Measurements from ENCODE around the gene RFK.

Gene RFK

GRCh38 chr9:76352026-76352620 is 42.1 kb downstream of the RFK start:
- no peak for DNase-seq (ENCODE audit: insufficient read length, low spot score)
- no peak for FAIRE-seq
- TF ChIP-seq POLR2A (IDR thresholded peaks at IDR 0.05; ENCODE audit: low read depth, low read length): no peak

- no peak for DNase-seq (ENCODE audit: insufficient read length, low spot score)
- no peak for TF ChIP-seq POLR2A (IDR thresholded peaks at IDR 0.05; ENCODE audit: low read depth, low read length)
- FAIRE-seq: no peak
Observed at GRCh38 chr9:76351006-76351405, 43.2 kb downstream of the RFK start.

- no peak for TF ChIP-seq POLR2A (IDR thresholded peaks at IDR 0.05; ENCODE audit: low read depth, low read length)
- DNase-seq (ENCODE audit: insufficient read length, low spot score) (no peak), FAIRE-seq (no peak)
Observed at GRCh38 chr9:76349865-76350264, 44.4 kb downstream of the RFK start.

GRCh38 chr9:76342858-76343257 is 51.4 kb downstream of the RFK start:
- FAIRE-seq (no peak), DNase-seq (ENCODE audit: insufficient read length, low spot score) (no peak)
- no peak for TF ChIP-seq POLR2A (IDR thresholded peaks at IDR 0.05; ENCODE audit: low read depth, low read length)

- no peak for TF ChIP-seq POLR2A (IDR thresholded peaks at IDR 0.05; ENCODE audit: low read depth, low read length)
- FAIRE-seq: no peak
Observed at GRCh38 chr9:76342201-76342600, 52.0 kb downstream of the RFK start.

GRCh38 chr9:76341616-76342015 is 52.6 kb downstream of the RFK start:
- FAIRE-seq (no peak), DNase-seq (ENCODE audit: insufficient read length, low spot score) (no peak)
- TF ChIP-seq POLR2A (IDR thresholded peaks at IDR 0.05; ENCODE audit: low read depth, low read length): no peak

More at GRCh38 chr9:76342201-76342600, 52.0 kb downstream of the RFK start:
- DNase-seq (ENCODE audit: insufficient read length, low spot score): no peak

GRCh38 chr9:76338418-76338817 is 55.8 kb downstream of the RFK start:
- no peak for TF ChIP-seq POLR2A (IDR thresholded peaks at IDR 0.05; ENCODE audit: low read depth, low read length)
- FAIRE-seq: no peak
- DNase-seq (ENCODE audit: insufficient read length, low spot score): no peak

- FAIRE-seq (no peak), DNase-seq (ENCODE audit: insufficient read length, low spot score) (no peak)
- no peak for TF ChIP-seq POLR2A (IDR thresholded peaks at IDR 0.05; ENCODE audit: low read depth, low read length)
Observed at GRCh38 chr9:76336027-76336426, 58.2 kb downstream of the RFK start.

Measured in H54 (cell line).